Iris pigment epithelial cell (primary cell): ENCODE data around the gene CDC37L1.

Source experiments
- DNase-seq: peaks from one replicate; pipeline ENCODE4 v3.0.0-alpha.2; 2011; ENCODE audit warnings: low read depth

Gene CDC37L1

GRCh38 chr9:4714266-4715016 is 35.1 kb downstream of the CDC37L1 start:
- DNase-seq = peak; percentile 9

GRCh38 chr9:4716163-4716562 is 36.8 kb downstream of the CDC37L1 start:
- no peak for DNase-seq

GRCh38 chr9:4717815-4718214 is 38.4 kb downstream of the CDC37L1 start:
- DNase-seq = no peak

- DNase-seq = no peak
Observed at GRCh38 chr9:4718911-4719310, 39.5 kb downstream of the CDC37L1 start.

GRCh38 chr9:4721736-4722135 is 42.4 kb downstream of the CDC37L1 start:
- no peak for DNase-seq

GRCh38 chr9:4725706-4726442 is 46.5 kb downstream of the CDC37L1 start:
- no peak for DNase-seq

- DNase-seq = no peak
Observed at GRCh38 chr9:4727593-4727992, 48.2 kb downstream of the CDC37L1 start.

GRCh38 chr9:4732890-4733289 is 53.5 kb downstream of the CDC37L1 start:
- DNase-seq = no peak

GRCh38 chr9:4734150-4734549 is 54.8 kb downstream of the CDC37L1 start:
- DNase-seq = no peak

GRCh38 chr9:4738866-4739586 is 59.7 kb downstream of the CDC37L1 start:
- peak; percentile 22 for DNase-seq

GRCh38 chr9:4739587-4740387 is 60.4 kb downstream of the CDC37L1 start:
- DNase-seq = peak; percentile 46

- DNase-seq = peak; percentile 16
Observed at GRCh38 chr9:4740388-4740637, 60.9 kb downstream of the CDC37L1 start.

GRCh38 chr9:4740638-4741364 is 61.4 kb downstream of the CDC37L1 start, which contains the start of gene AK3:
Gene AK3, minus strand, starts transcription at chr9:4741202. Its CDS starts 115 bp downstream, at chr9:4741087.
- DNase-seq = peak; percentile 87

- peak; percentile 17 for DNase-seq
Observed at GRCh38 chr9:4741365-4742089, 62.2 kb downstream of the CDC37L1 start.

- DNase-seq = no peak
Observed at GRCh38 chr9:4742246-4742645, 62.9 kb downstream of the CDC37L1 start.

- peak; percentile 41 for DNase-seq
Observed at GRCh38 chr9:4743131-4743875, 63.9 kb downstream of the CDC37L1 start.

GRCh38 chr9:4746278-4747030 is 67.1 kb downstream of the CDC37L1 start:
- DNase-seq = no peak

- DNase-seq = no peak
Observed at GRCh38 chr9:4748612-4749011, 69.2 kb downstream of the CDC37L1 start.

GRCh38 chr9:4750023-4750673 is 70.8 kb downstream of the CDC37L1 start:
- peak; percentile 47 for DNase-seq
